ENCODE data around the gene GUCY2C.
"Not testable (repeated sequence)": the region's sequence is repeated elsewhere in the genome, so short reads cannot be mapped to it uniquely, and the experiment has no call there.

Gene GUCY2C

DNA sequence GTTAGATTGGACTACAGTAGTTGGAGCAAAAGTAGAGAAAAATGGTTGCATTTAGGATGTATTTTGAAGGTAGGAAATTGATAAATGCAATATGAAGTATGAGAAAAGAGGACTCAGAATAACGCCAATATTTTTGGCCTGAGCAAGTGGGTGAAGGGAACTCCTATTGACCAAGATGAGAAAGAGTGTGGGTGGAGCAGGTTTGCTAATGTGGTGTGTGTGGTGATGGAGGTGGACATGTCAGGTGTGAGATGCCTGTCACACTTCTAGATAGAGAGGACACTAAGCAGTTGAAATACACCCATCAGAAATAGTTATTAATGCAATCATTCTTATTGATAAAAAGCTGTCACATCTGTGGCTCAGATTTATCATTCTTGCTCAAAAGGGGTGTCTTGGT is 7.3 kb downstream of the GUCY2C start (continued):
- TF ChIP-seq ZSCAN30 (tag by site-specific recombination; IDR thresholded peaks at IDR 0.05), result no peak
- no peak for TF ChIP-seq ZNF24 (tag by site-specific recombination; IDR thresholded peaks at IDR 0.05)
- no peak for TF ChIP-seq ZNF37A (tag by site-specific recombination; IDR thresholded peaks at IDR 0.05)

DNA sequence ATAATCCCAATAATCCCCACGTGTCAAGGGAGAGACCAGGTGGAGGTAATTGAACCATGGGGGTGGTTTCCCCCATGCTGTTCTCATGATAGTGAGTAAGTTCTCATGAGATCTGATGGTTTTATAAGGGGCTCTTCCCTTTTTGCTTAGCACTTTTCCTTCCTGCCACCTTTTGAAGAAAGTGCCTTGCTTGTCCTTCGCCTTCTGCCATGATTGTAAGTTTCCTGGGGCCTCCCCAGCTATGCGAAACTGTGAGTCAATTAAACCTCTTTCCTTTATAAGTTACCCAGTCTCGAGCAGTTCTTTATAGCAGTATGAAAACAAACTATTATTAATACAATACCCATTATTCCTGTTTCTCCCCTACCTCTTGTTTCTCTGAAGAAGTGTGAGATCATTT is 14.2 kb downstream of the GUCY2C start:
- CTCF ChIA-PET, POLR2A ChIA-PET: not testable (repeated sequence)

DNA sequence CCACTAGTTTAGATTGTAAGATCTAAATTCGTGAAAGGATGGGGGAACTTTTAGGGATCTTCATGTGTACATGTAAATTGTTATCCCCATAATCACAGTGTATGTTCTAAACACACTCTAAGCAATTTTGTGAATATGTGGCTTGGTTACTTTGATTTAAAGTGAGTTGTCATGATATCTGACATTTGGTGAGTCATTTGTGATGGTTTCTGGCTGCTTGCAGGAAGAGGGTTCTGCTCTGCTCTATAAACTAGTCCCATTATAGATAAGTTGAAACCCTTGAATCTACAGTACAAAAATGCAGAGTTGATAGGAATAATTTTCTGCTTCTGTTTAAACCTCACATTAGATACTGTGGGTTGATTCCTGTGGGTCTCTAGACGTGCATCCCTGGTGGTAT is 14.8 kb downstream of the GUCY2C start:
- Histone ChIP-seq H3K4me3 (ENCODE audit: low read depth, low read length) (no peak overlapping the region), H3K4me1 (ENCODE audit: control insufficient read depth, insufficient read depth, low read length) (no peaks in the 10 kb centered on the region), H3K9me3 (ENCODE audit: control insufficient read depth, insufficient read depth, low read depth, low read length) (no peaks in the 10 kb centered on the region), H3K36me3 (ENCODE audit: control insufficient read depth in 2 of 2, insufficient read depth in 1 of 2, low read length in 2 of 2) (no peaks in the 10 kb centered on the region), H3K27ac (ENCODE audit: extremely low read depth, low read depth, low read length) (no peak overlapping the region)
- ChIA-PET CTCF (no interaction called here), POLR2A (no interaction called here)
- no peak for TF ChIP-seq ZNF112 (tag by site-specific recombination; IDR thresholded peaks at IDR 0.05)
- TF ChIP-seq SP7 (tag by site-specific recombination; IDR thresholded peaks at IDR 0.05), result no peak
- TF ChIP-seq KLF7 (tag by site-specific recombination; IDR thresholded peaks at IDR 0.05; ENCODE audit: borderline replicate concordance), result no peak
- TF ChIP-seq, protein P1, sequence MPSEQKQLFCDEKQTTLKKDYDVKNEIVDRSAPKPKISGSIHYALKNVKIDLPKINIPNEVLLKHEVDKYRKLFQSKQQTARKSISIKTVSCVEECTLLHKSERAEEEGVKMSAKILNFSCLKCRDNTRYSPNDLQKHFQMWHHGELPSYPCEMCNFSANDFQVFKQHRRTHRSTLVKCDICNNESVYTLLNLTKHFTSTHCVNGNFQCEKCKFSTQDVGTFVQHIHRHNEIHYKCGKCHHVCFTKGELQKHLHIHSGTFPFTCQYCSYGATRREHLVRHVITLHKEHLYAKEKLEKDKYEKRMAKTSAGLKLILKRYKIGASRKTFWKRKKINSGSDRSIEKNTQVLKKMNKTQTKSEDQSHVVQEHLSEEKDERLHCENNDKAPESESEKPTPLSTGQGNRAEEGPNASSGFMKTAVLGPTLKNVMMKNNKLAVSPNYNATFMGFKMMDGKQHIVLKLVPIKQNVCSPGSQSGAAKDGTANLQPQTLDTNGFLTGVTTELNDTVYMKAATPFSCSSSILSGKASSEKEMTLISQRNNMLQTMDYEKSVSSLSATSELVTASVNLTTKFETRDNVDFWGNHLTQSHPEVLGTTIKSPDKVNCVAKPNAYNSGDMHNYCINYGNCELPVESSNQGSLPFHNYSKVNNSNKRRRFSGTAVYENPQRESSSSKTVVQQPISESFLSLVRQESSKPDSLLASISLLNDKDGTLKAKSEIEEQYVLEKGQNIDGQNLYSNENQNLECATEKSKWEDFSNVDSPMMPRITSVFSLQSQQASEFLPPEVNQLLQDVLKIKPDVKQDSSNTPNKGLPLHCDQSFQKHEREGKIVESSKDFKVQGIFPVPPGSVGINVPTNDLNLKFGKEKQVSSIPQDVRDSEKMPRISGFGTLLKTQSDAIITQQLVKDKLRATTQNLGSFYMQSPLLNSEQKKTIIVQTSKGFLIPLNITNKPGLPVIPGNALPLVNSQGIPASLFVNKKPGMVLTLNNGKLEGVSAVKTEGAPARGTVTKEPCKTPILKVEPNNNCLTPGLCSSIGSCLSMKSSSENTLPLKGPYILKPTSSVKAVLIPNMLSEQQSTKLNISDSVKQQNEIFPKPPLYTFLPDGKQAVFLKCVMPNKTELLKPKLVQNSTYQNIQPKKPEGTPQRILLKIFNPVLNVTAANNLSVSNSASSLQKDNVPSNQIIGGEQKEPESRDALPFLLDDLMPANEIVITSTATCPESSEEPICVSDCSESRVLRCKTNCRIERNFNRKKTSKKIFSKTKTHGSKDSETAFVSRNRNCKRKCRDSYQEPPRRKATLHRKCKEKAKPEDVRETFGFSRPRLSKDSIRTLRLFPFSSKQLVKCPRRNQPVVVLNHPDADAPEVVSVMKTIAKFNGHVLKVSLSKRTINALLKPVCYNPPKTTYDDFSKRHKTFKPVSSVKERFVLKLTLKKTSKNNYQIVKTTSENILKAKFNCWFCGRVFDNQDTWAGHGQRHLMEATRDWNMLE (tag by site-specific recombination; conservative IDR thresholded peaks at IDR 0.05; ENCODE audit: low read depth), result no peak
- TF ChIP-seq ZNF335 (tag by site-specific recombination; conservative IDR thresholded peaks at IDR 0.05), result no peak
- TF ChIP-seq ZNF324 (tag by site-specific recombination; IDR thresholded peaks at IDR 0.05), result no peak

More for the DNA sequence above, 14.2 kb downstream of the GUCY2C start:
- H3K4me1 ChIP-seq (ENCODE audit: control insufficient read depth, insufficient read depth, low read length); H3K36me3 ChIP-seq (ENCODE audit: control insufficient read depth in 2 of 2, insufficient read depth in 1 of 2, low read length in 2 of 2); H3K9me3 ChIP-seq (ENCODE audit: control insufficient read depth, insufficient read depth, low read depth, low read length); H3K4me3 ChIP-seq (ENCODE audit: low read depth, low read length); H3K27ac ChIP-seq (ENCODE audit: extremely low read depth, low read depth, low read length): not testable (repeated sequence)

GRCh38 chr12:14681190-14681589 is 15.2 kb downstream of the GUCY2C start:
- Histone ChIP-seq H3K27ac (ENCODE audit: extremely low read depth, low read depth, low read length) (no peak overlapping the region), H3K4me3 (ENCODE audit: low read depth, low read length) (no peak overlapping the region), H3K4me1 (ENCODE audit: control insufficient read depth, insufficient read depth, low read length) (no peaks in the 10 kb centered on the region), H3K9me3 (ENCODE audit: control insufficient read depth, insufficient read depth, low read depth, low read length) (no peaks in the 10 kb centered on the region), H3K36me3 (ENCODE audit: control insufficient read depth in 2 of 2, insufficient read depth in 1 of 2, low read length in 2 of 2) (no peaks in the 10 kb centered on the region)
- CTCF ChIA-PET, result no interaction called here
- POLR2A ChIA-PET, result no interaction called here
- TF ChIP-seq ZNF596 (tag by site-specific recombination; IDR thresholded peaks at IDR 0.05) (no peak), PRDM4 (tag by site-specific recombination; IDR thresholded peaks at IDR 0.05) (no peak), SETDB1 (IDR thresholded peaks at IDR 0.05; ENCODE audit: insufficient read length, low read length) (no peak)
